ENCODE data around the gene KIF6.

The KIF6 gene

GRCh38 chr6:39765508-39766065, 40.4 kb upstream of the KIF6 start:
- no peak for TF ChIP-seq CTBP1 (IDR thresholded peaks at IDR 0.05; ENCODE audit: borderline replicate concordance)
- POLR2A ChIA-PET = no interaction called here
- no peak for DNase-seq (ENCODE audit: extremely low spot score)
- CTCF ChIA-PET = no interaction called here

- DNase-seq (ENCODE audit: extremely low spot score) = no peak
- POLR2A ChIA-PET = no interaction called here
- CTCF ChIA-PET = no interaction called here
- TF ChIP-seq BHLHE40 (IDR thresholded peaks at IDR 0.05; ENCODE audit: borderline replicate concordance) = no peak
Observed at GRCh38 chr6:39760226-39760952, 35.2 kb upstream of the KIF6 start.

GRCh38 chr6:39758905-39759605, 33.8 kb upstream of the KIF6 start:
- DNase-seq (ENCODE audit: extremely low spot score) = no peak
- ChIA-PET POLR2A (no interaction called here), CTCF (no interaction called here)
- no peak for TF ChIP-seq TARDBP (IDR thresholded peaks at IDR 0.05)
- no peak for TF ChIP-seq FOXA1 (IDR thresholded peaks at IDR 0.05)

- ChIA-PET CTCF (no interaction called here), POLR2A (no interaction called here)
- no peak for DNase-seq (ENCODE audit: extremely low spot score)
- TF ChIP-seq FOXK2 (IDR thresholded peaks at IDR 0.05) (no peak), TARDBP (IDR thresholded peaks at IDR 0.05) (no peak), BHLHE40 (IDR thresholded peaks at IDR 0.05; ENCODE audit: borderline replicate concordance) (no peak), SP1 (IDR thresholded peaks at IDR 0.05) (no peak)
Observed at GRCh38 chr6:39756582-39756981, 31.4 kb upstream of the KIF6 start.

- ChIA-PET CTCF (no interaction called here), POLR2A (no interaction called here)
- no peak for DNase-seq (ENCODE audit: extremely low spot score)
- no peak for TF ChIP-seq FOXK2 (IDR thresholded peaks at IDR 0.05)
Observed at GRCh38 chr6:39755231-39755630, 30.0 kb upstream of the KIF6 start.

- TF ChIP-seq ARNT (IDR thresholded peaks at IDR 0.05) (no peak), CTBP1 (IDR thresholded peaks at IDR 0.05; ENCODE audit: borderline replicate concordance) (no peak), FOXM1 (IDR thresholded peaks at IDR 0.05; ENCODE audit: borderline replicate concordance) (no peak), SP1 (IDR thresholded peaks at IDR 0.05) (no peak), TARDBP (IDR thresholded peaks at IDR 0.05) (no peak), HDGF (IDR thresholded peaks at IDR 0.05; ENCODE audit: borderline replicate concordance) (no peak), ELF4 (IDR thresholded peaks at IDR 0.05) (no peak), SUZ12 (IDR thresholded peaks at IDR 0.05) (no peak), NFRKB (IDR thresholded peaks at IDR 0.05) (no peak), FOXA1 (IDR thresholded peaks at IDR 0.05) (no peak), ZNF384 (IDR thresholded peaks at IDR 0.05) (no peak), L3MBTL2 (conservative IDR thresholded peaks at IDR 0.05) (no peak), BHLHE40 (IDR thresholded peaks at IDR 0.05; ENCODE audit: borderline replicate concordance) (no peak), LEF1 (IDR thresholded peaks at IDR 0.05; ENCODE audit: borderline replicate concordance) (no peak), FOXK2 (IDR thresholded peaks at IDR 0.05) (no peak), PKNOX1 (IDR thresholded peaks at IDR 0.05) (no peak)
- POLR2A ChIA-PET = no interaction called here
- CTCF ChIA-PET = interaction anchor here (0.7 kb wide), 1 partner anchor 37 kb away, joined by 3 read pairs; no protein-coding TSS in a partner anchor
- DNase-seq (ENCODE audit: extremely low spot score) = no peak
Observed at GRCh38 chr6:39754514-39755115, 29.4 kb upstream of the KIF6 start.

GRCh38 chr6:39753725-39754045, 28.5 kb upstream of the KIF6 start:
- ChIA-PET CTCF (interaction anchor here (0.7 kb wide), 1 partner anchor 227 kb away, joined by 3 read pairs; no protein-coding TSS in a partner anchor), POLR2A (no interaction called here)
- TF ChIP-seq CTBP1 (IDR thresholded peaks at IDR 0.05; ENCODE audit: borderline replicate concordance) (no peak), SUZ12 (IDR thresholded peaks at IDR 0.05) (no peak), NFRKB (IDR thresholded peaks at IDR 0.05) (no peak), ELF4 (IDR thresholded peaks at IDR 0.05) (no peak), FOXK2 (IDR thresholded peaks at IDR 0.05) (no peak), LEF1 (IDR thresholded peaks at IDR 0.05; ENCODE audit: borderline replicate concordance) (no peak), PKNOX1 (IDR thresholded peaks at IDR 0.05) (no peak), ZNF384 (IDR thresholded peaks at IDR 0.05) (no peak), FOXA1 (IDR thresholded peaks at IDR 0.05) (no peak), BHLHE40 (IDR thresholded peaks at IDR 0.05; ENCODE audit: borderline replicate concordance) (no peak), TARDBP (IDR thresholded peaks at IDR 0.05) (no peak), ARNT (IDR thresholded peaks at IDR 0.05) (no peak), SP1 (IDR thresholded peaks at IDR 0.05) (no peak), HDGF (IDR thresholded peaks at IDR 0.05; ENCODE audit: borderline replicate concordance) (no peak), FOXM1 (IDR thresholded peaks at IDR 0.05; ENCODE audit: borderline replicate concordance) (no peak), L3MBTL2 (conservative IDR thresholded peaks at IDR 0.05) (no peak)
- no peak for DNase-seq (ENCODE audit: extremely low spot score)
